Hepatocyte (in vitro differentiated cells): ENCODE results near the gene ONECUT3.

Experiments used
- CTCF ChIP-seq: fragments of 200-600 bp; sonication (generic); IDR thresholded peaks from 2 replicates; pipeline ENCODE4 v1.5.1; 2016; ENCODE audit warnings: antibody characterized with exemption, mild to moderate bottlenecking; ENCODE audit not compliant: poor library complexity
- EZH2 ChIP-seq: fragments of 200-600 bp; sonication (generic); IDR thresholded peaks from 2 replicates; pipeline ENCODE4 v1.6.1; 2016; ENCODE audit warnings: antibody characterized with exemption, mild to moderate bottlenecking, borderline replicate concordance
- EZH2phosphoT487 ChIP-seq: fragments of 200-600 bp; sonication (generic); IDR thresholded peaks from one replicate; pipeline ENCODE4 v1.6.1; 2018; ENCODE audit warnings: antibody characterized with exemption, mild to moderate bottlenecking, low read depth, moderate library complexity; ENCODE audit not compliant: unreplicated experiment, severe bottlenecking

GRCh38 chr19:1777149-1777548 lies 23.8 kb downstream of the ONECUT3 start:
- TF ChIP-seq CTCF (no peak), EZH2 (no peak), EZH2phosphoT487 (no peak)
